SW 1271 (cell line): ENCODE results near the gene SREBF2.

Experiments
- DNase-seq, 2 experiments: peaks; one replicate each; lab custom pipeline; 2025; lab: John Stamatoyannopoulos, UW

SREBF2 gene

GRCh38 chr22:41908411-41909309 is 75.8 kb downstream of the SREBF2 start:
- DNase-seq = no peak

DNA sequence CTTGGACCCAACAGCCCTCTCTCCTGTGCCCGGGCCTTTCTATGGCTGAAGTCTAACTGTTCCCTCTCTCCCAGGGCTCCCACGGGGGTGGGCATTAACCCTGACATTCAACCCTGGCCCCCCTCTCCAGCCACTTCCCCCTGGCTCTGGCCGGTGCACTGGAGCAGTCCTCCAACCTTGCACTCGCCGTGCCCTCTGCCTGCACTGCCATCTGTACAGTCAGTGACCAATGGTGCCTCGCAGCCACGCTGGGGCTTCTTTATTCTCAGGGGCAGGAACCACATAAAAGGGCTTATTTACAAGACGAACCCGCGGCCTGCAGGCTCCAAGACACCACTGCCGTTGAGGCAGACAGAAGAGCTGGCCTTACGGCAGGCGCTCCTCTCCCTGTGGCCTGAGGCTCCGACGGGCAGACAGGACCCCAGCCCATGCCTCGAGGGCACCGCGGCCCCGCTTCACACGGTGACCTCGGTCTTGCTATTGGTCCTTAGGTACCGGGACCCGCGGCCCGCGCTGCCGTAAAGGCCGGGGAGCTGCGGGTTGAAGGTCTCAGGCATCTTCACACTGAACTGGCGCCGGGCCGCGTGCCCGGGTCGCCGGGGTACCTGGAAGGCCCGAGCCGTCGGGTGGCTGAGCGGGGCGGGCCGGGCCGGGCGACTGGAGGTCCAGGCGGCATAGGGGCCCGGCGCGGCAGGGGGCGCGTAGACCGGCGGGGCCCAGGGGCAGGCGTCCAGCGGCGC is 76.6 kb downstream of the SREBF2 start:
- DNase-seq = no peak

DNA sequence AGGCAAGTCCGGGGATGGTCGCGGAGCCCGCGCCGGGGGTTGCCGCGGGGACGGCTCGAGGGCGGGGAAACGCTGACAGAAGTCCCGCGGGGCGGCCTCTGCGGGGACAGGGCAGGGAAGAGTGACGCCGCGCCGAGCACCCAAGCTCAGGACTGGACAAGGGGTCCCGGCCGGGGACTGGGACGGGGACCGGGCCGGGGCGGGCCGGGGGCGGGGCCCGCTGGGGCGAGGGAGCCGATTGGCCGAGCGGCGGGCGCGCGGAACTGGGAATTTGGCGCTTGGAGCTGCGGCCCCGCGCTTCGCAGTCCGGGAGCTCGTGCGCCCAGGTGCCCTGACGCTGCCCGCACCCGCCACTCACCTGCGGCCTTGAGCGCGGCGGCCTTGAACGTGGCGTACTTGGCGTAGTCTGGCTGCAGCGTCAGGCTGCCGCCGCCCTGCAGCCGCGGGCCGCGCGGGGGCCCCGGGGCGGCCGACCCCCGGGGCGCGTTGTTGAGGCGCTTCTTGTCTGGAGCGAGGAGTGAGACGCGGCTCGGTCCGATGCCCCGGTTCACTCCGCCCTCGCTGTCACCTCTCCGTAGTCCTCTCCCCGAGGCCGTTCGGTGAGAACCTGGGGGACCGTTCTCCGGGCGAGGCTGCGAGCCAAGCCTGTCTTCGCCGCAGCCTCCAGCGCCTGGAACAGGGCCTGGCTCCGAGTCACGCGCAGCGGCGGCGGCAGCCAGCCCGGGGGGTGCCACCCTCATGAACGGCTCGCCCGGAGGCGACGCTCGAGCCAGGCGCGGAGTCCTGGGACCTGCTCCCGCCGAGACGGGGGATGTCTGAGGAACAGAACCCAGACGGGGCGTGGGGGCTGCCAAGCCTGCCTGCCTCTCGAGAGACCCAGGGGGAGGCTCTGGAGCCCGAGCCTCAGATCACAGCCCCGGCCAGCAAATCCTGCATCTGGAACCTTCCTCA is 77.4 kb downstream of the SREBF2 start:
- no peak for DNase-seq

DNA sequence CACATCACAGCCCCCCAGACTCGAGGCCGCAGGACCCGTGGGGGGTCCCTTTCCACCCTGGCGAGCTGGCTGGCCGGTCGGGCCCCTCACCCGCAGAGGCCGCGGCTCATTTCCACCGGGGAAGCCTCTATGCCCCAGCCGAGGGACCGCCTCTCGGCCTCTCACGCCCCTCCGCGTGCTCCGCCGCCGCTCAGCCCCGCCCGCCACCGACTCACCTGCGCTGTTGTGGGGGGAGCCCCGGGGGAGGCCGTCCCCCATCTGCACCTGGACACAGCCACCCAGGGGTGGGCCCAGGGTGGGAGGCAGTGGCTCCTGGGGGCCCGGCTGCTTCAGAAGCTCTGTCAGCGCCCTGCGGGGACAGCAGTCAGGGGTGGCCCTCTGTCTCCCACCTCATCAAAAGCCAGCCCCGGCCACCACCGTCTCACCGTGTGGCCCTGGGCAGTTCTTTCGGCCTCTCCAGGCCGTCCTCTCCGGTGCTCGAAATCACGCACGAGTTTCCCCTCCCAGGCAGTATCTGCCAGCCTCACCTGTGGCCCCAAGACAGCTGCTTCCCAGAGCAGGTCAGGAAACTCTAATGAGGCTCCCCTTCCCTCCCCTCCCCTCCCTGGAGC is 78.2 kb downstream of the SREBF2 start:
- no peak for DNase-seq

DNA sequence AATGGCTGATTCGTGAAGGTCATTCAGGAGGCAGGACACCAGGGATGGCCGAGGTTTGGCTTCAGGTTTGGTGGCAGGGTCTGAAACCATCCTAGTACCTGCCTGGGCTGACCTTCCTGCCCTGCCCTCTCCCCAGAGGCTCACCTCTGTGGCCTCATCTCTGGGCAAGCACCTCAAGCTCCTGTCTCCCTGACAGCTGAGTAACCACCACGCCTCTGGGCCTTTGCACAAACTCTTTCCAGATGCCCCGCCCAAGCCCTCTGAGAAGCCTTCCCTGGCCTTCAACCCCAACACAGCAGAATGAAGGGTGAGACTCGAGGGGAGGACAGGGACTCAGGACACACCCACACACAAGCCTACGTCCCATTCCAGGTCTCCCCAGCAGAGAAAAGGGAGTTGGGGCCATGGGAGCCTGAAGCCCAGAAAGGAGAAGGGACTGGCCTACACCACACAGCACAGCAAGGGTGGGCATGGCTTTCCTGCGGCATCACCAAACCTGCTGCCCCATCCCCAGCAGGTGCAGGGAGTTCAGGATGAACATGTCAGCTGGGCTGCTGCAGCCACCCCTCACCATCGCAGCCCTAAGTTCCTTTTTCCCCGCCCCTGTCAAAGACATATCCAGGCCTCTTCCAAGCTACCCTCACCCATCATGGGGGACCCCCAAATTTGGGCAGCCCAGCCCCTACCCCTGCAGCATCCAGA is 79.6 kb downstream of the SREBF2 start:
- DNase-seq = no peak

GRCh38 chr22:41913040-41913719 is 80.3 kb downstream of the SREBF2 start:
- DNase-seq = no peak

- no peak for DNase-seq
These were observed 81.1 kb downstream of the SREBF2 start for GRCh38 chr22:41913842-41914534.

DNA sequence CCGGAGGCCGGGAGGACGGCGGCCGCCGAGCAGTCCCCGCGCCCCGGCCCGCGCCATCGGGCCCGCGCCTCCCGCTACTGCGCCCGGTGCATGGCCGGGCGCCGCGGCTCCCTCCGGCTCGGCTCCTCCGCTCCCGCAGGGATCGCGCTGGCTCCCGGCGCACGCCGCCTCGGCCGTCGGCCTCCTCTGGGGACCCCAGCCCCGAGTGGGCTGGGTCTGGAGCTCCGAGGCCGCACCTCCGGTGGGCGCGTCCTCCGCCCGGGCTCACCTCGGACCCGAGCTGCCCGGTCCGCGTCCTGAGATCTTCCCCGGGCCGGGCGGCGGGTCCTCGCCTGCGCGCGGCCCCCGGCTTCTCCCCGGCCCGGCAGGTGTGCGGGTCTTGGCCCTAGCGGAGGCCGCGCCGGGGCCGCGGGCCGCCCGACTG is 81.7 kb downstream of the SREBF2 start:
- DNase-seq = no peak

- DNase-seq = no peak
These were observed 82.3 kb downstream of the SREBF2 start, which contains the start of gene SHISA8 for GRCh38 chr22:41915035-41915785. Gene SHISA8, minus strand, starts transcription at chr22:41915074. Its CDS starts 407 bp downstream, at chr22:41914667.

- DNase-seq = no peak
These were observed 83.0 kb downstream of the SREBF2 start for GRCh38 chr22:41915786-41916493.

DNA sequence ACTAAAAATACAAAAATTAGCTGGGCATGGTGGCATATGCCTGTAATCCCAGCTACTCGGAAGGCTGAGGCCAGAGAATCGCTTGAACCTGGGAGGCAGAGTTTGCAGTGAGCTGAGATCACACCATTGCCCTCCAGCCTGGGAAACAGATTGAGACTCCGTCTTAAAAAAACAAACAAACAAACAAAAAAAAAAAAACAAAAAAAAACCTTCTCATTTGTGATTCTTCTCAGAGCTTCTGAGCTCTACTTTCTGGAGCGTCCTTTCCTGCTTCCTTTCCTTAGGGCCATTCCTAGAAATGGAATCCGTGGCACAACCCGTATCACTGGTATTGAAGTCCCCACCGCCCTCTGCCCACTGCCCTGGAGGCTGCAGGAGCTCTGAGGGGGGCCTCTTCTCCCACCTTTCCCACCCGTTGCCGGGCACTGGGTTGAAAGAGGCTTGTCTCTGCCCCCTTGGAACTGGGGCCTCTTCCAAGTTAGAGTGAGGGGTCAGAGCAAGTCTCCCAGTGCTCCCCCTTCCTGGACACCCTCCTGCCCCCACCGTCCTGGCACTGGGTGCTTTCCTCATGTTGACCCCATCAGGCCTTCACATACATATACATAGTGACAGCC is 83.9 kb downstream of the SREBF2 start:
- no peak for DNase-seq

- DNase-seq = no peak
These were observed 84.5 kb downstream of the SREBF2 start for GRCh38 chr22:41917375-41917902.

DNA sequence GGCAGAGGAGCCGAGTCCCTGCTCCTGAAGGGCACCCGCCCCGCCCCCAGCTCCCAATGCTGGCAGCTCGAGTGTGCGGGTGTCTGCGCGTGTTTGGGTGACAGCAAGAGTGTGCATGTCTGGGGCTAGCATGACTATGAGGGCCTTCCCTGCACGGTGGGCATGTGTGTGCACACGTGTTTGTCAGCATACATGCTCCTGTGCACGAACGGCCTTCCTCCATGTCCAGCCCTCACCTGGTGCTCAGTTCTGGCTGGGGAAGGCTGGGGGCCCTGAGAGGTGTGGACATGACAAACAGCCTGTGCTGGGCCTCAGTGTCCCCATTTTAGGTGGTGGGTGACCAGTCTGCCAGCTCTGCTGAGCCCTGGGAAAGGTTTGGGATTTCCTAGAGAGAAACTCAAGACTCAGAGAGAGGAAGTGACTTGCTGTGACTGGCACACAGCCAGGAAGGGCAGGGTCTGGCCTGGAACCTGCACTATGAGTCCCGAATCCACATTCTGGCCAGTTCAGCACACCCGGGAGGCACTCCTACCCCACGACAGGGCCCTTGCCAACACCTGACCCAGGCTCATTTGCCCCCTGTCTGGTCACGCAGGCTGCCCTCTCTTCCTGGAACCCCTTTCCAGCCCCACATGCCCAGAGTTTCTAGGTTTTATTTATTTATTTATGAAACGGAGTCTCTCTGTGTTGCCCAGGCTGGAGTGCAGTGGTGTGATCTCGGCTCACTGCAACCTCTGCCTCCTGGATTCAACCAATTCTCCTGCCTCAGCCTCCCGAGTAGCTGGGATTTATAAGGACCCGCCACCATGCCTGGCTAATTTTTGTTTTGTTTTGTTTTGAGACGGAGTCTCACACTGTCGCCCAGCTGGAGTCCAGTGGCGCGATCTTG is 85.2 kb downstream of the SREBF2 start:
- peak in 1 of 2 experiments; percentile 27 for DNase-seq

DNA sequence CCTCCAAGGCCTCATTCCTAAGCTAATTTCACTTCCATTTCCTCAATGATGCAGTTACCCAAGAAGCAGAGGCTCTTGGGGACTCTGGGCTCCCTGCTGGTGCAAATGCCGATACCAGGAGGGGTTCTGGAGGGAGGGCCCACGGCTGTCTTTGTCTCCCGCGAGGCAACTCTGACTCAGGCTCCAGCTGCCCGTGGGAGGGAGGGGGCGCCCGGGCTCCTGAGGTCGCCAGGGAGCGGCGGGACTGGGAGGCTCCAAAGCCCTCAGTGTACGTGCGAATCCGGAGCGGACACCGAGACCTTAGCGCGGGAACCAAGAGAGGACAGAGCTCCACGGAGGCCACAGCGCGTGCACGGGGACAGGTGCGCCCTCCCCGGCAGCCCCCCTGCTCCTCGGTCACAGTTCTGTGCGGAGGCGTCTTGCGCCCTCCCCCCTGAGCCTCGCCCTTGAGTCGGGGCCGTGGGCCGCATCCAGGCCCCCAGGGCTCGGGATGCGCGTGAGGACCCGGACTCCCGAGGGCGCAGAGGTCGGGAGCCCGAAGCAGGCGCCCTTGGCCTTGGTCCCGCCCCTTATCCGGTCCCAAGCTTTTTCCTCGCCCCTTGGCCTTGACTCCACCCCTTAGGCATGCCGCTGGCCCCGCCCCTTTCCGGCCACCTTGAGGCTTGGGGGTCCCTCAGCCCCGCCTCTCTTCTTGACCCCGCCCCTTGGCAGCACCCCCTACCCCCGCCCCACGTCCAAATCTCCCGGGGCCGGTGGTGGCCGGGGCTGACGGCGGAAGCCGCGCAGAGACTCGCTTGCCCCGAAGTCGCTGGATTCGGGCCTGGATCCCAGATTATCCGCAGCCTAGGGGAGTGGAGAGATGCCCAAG is 86.7 kb downstream of the SREBF2 start:
- no peak for DNase-seq

GRCh38 chr22:41920271-41920976 is 87.5 kb downstream of the SREBF2 start:
- no peak for DNase-seq
